ENCODE measurements around the gene C4B.
"Not testable (repeated sequence)": the region's sequence is repeated elsewhere in the genome, so short reads cannot be mapped to it uniquely, and the experiment has no call there.

The C4B gene

GRCh38 chr6:31969712-31970603 is 44.6 kb upstream of the C4B start:
- DNase-seq (ENCODE audit: low read depth): no peak
- TF ChIP-seq CTCF (conservative IDR thresholded peaks at IDR 0.05; ENCODE audit: low read length): no peak
- peak overlapping the region; percentile 94 for H3K4me3 ChIP-seq (ENCODE audit: low read length)

- peak overlapping the region; percentile 94 for H3K4me3 ChIP-seq (ENCODE audit: low read length)
- no peak for TF ChIP-seq CTCF (conservative IDR thresholded peaks at IDR 0.05; ENCODE audit: low read length)
- DNase-seq (ENCODE audit: low read depth): no peak
Observed at GRCh38 chr6:31970604-31971271, 43.9 kb upstream of the C4B start.

GRCh38 chr6:31971279-31971992 is 43.2 kb upstream of the C4B start:
- H3K4me3 ChIP-seq (ENCODE audit: low read length): peak overlapping the region; percentile 94
- no peak for TF ChIP-seq CTCF (conservative IDR thresholded peaks at IDR 0.05; ENCODE audit: low read length)
- no peak for DNase-seq (ENCODE audit: low read depth)

GRCh38 chr6:31971993-31972708 is 42.4 kb upstream of the C4B start, which contains the start of gene DXO:
TSS of gene DXO (minus strand) at chr6:31972138. CDS start at chr6:31971675, 463 bp downstream.
- peak within 1 kb of the TSS; percentile 94 for H3K4me3 ChIP-seq (ENCODE audit: low read length)

GRCh38 chr6:31972709-31973350 is 41.8 kb upstream of the C4B start:
- peak overlapping the region; percentile 94 for H3K4me3 ChIP-seq (ENCODE audit: low read length)
- TF ChIP-seq CTCF (conservative IDR thresholded peaks at IDR 0.05; ENCODE audit: low read length): no peak
- DNase-seq (ENCODE audit: low read depth): peak; percentile 55

More at GRCh38 chr6:31971993-31972708, 42.4 kb upstream of the C4B start, which contains the start of gene DXO:
- no peak for TF ChIP-seq CTCF (conservative IDR thresholded peaks at IDR 0.05; ENCODE audit: low read length)
- DNase-seq (ENCODE audit: low read depth): peak; percentile 99

- DNase-seq (ENCODE audit: low read depth); H3K4me3 ChIP-seq (ENCODE audit: low read length): not testable (repeated sequence)
Observed at GRCh38 chr6:31976065-31976464, 38.5 kb upstream of the C4B start.

Data from AG10803 (cell line).